IMR-90 (cell line): ENCODE data around the gene HOXC10. TPM values are rescaled to one million over a fixed set of nuclear protein-coding genes. Genes with fewer than 3 reads are reported as not detected.

ENCODE experiments used
- ATAC-seq: fragments of 200-7000 bp; cut with Tn5 transposase; 2 replicates; pipeline ENCODE4 v1.9.1; 2020; ENCODE audit warnings: low read depth, mild to moderate bottlenecking, moderate library complexity
- BruUV-seq: library from RNA; stranded (reverse); fragments of 400-500 nt; replicated peaks from 2 replicates; lab custom pipeline; 2021; lab: Mats Ljungman, UMichigan
- CTCF ChIA-PET: fragments of 300-600 bp; formaldehyde crosslinking; extraction: SDS; loops from one replicate; lab custom pipeline; 2021; ENCODE audit warnings: antibody characterized with exemption; lab: Yijun Ruan, JAX
- POLR2A ChIA-PET: fragments of 300-600 bp; sonication (Branson Sonifier 250); formaldehyde crosslinking; loops from one replicate; lab custom pipeline; 2022; ENCODE audit warnings: antibody characterized with exemption; ENCODE audit not compliant: unreplicated experiment; lab: Charles Lee
- DNase-seq: peaks from one replicate; pipeline ENCODE4 v3.0.0; 2013
- H2AFZ ChIP-seq: replicated peaks from 2 replicates; pipeline ENCODE3; 2013; ENCODE audit warnings: low read length, mild to moderate bottlenecking; ENCODE audit not compliant: poor library complexity
- H2AK5ac ChIP-seq: 2 replicates; pipeline ENCODE4 v1.6.1; 2013; ENCODE audit warnings: low read depth, low read length, inconsistent platforms
- H2AK9ac ChIP-seq: replicated peaks from 2 replicates; pipeline ENCODE3; 2013; ENCODE audit warnings: mild to moderate bottlenecking, low read depth, low read length, moderate library complexity; ENCODE audit not compliant: poor library complexity
- H2BK120ac ChIP-seq: 2 replicates; pipeline ENCODE4 v1.6.1; 2013; ENCODE audit warnings: low read depth, low read length, inconsistent platforms
- H2BK15ac ChIP-seq: 3 replicates; pipeline ENCODE4 v1.6.1; 2013; ENCODE audit warnings: low read depth, low read length, inconsistent platforms
- H2BK20ac ChIP-seq: 2 replicates; pipeline ENCODE4 v1.6.1; 2013; ENCODE audit warnings: low read depth, mild to moderate bottlenecking, inconsistent platforms, low read length, moderate library complexity
- H2BK5ac ChIP-seq: 2 replicates; pipeline ENCODE4 v1.6.1; 2013; ENCODE audit warnings: mild to moderate bottlenecking, low read depth, low read length, inconsistent platforms; ENCODE audit not compliant: poor library complexity, severe bottlenecking
- H3K14ac ChIP-seq: replicated peaks from 2 replicates; pipeline ENCODE4 v1.6.1; 2013; ENCODE audit warnings: low read depth, low read length, inconsistent platforms
- H3K18ac ChIP-seq: 2 replicates; pipeline ENCODE4 v1.6.1; 2013; ENCODE audit warnings: low read depth, low read length, control low read depth
- H3K23ac ChIP-seq: 2 replicates; pipeline ENCODE4 v1.6.1; 2013; ENCODE audit warnings: low read depth, low read length, inconsistent platforms
- H3K27ac ChIP-seq: 2 replicates; pipeline ENCODE4 v1.5.1; 2013; ENCODE audit warnings: mild to moderate bottlenecking, control low read depth, low read length; ENCODE audit not compliant: insufficient read depth
- H3K27me3 ChIP-seq: 2 replicates; pipeline ENCODE4 v1.6.1; 2013; ENCODE audit warnings: low read length; ENCODE audit not compliant: control insufficient read depth, insufficient read depth
- H3K36me3 ChIP-seq: 2 replicates; pipeline ENCODE4 v1.6.1; 2013; ENCODE audit warnings: low read length, mixed read lengths; ENCODE audit not compliant: control insufficient read depth, insufficient read depth
- H3K4ac ChIP-seq: 2 replicates; pipeline ENCODE4 v1.6.1; 2013; ENCODE audit warnings: low read depth, low read length, inconsistent platforms
- H3K4me1 ChIP-seq: 2 replicates; pipeline ENCODE4 v1.6.1; 2013; ENCODE audit warnings: low read length, mixed read lengths; ENCODE audit not compliant: control insufficient read depth, insufficient read depth
- H3K4me2 ChIP-seq: 2 replicates; pipeline ENCODE4 v1.6.1; 2013; ENCODE audit warnings: low read depth, mild to moderate bottlenecking, control low read depth, low read length, moderate library complexity
- H3K4me3 ChIP-seq: 2 replicates; pipeline ENCODE4 v1.5.1; 2013; ENCODE audit warnings: low read depth, mild to moderate bottlenecking, control low read depth, low read length, moderate library complexity; ENCODE audit not compliant: insufficient read depth
- H3K56ac ChIP-seq: 2 replicates; pipeline ENCODE4 v1.6.1; 2013; ENCODE audit warnings: low read length, inconsistent platforms; ENCODE audit not compliant: insufficient read depth; ENCODE audit errors: extremely low read depth
- H3K79me1 ChIP-seq, 2 experiments: 2 replicates each; pipeline ENCODE4 v1.6.1; 2013; ENCODE audit warnings: low read length in 2 of 2, inconsistent platforms in 1 of 2, low read depth in 1 of 2
- H3K9ac ChIP-seq: 2 replicates; pipeline ENCODE4 v1.6.1; 2013; ENCODE audit warnings: low read depth, low read length, control low read depth
- H3K9me1 ChIP-seq: 2 replicates; pipeline ENCODE4 v1.6.1; 2013; ENCODE audit warnings: low read length, inconsistent platforms; ENCODE audit not compliant: insufficient read depth
- H3K9me3 ChIP-seq: 2 replicates; pipeline ENCODE4 v1.6.1; 2013; ENCODE audit warnings: low read length; ENCODE audit not compliant: control insufficient read depth, insufficient read depth
- H4K20me1 ChIP-seq: 2 replicates; pipeline ENCODE4 v1.6.1; 2013; ENCODE audit warnings: low read length, inconsistent platforms; ENCODE audit not compliant: insufficient read depth
- H4K5ac ChIP-seq: 2 replicates; pipeline ENCODE4 v1.6.1; 2013; ENCODE audit warnings: mild to moderate bottlenecking, low read depth, low read length, control low read depth
- H4K8ac ChIP-seq, 2 experiments: 2 replicates each; pipeline ENCODE4 v1.6.1; 2013; ENCODE audit warnings: low read depth in 2 of 2, low read length in 2 of 2, control low read depth in 1 of 2, inconsistent platforms in 1 of 2
- H4K91ac ChIP-seq: 2 replicates; pipeline ENCODE4 v1.6.1; 2013; ENCODE audit warnings: low read depth, low read length, inconsistent platforms; ENCODE audit not compliant: insufficient read depth
- CEBPB ChIP-seq: IDR thresholded peaks from 2 replicates; pipeline ENCODE4 v1.6.1; 2012; ENCODE audit warnings: low read depth, low read length, improper control_type of control experiment
- NFE2L2 ChIP-seq: fragments of 150-350 bp; IDR thresholded peaks from 2 replicates; pipeline ENCODE4 v1.6.1; 2016; ENCODE audit warnings: low read depth, mild to moderate bottlenecking, low read length
- WGBS, 2 experiments: methylation state at CpG; one replicate each; pipeline versions ENCODE4 v1.1.5 to v1.1.7; 2013; ENCODE audit warnings: missing lambda C conversion rate in 2 of 2; ENCODE audit not compliant: insufficient read length in 1 of 2; ENCODE audit errors: extremely low coverage in 2 of 2; 5-methylcytosine and 5-hydroxymethylcytosine counted together
- dilution Hi-C: fragments of 300-500 bp; cut with HindIII; formaldehyde crosslinking; loops from one replicate; pipeline ENCODE4 v1.14.3; 2018; ENCODE audit warnings: low sequenced_read_pairs; ENCODE audit not compliant: unreplicated experiment
- in situ Hi-C: fragments of 300-500 bp; cut with MboI; formaldehyde crosslinking; loops from 3 replicates; pipeline ENCODE4 v1.14.3; 2019; ENCODE audit warnings: low sequenced_read_pairs, inconsistent platforms, mixed read lengths
- intact Hi-C: fragments of 100-400 bp; cut with micrococcal nuclease; formaldehyde crosslinking; loops from 2 replicates; pipeline ENCODE4 v1.10.0; 2022
- polyA plus RNA-seq, 3 experiments: library from polyadenylated mRNA; depleted of rRNA; stranded (reverse); fragments of >200 nt; gene quantifications; 2 replicates each; pipeline ENCODE4 v1.2.3, GENCODE V29; 2012; ENCODE audit warnings: low replicate concordance in 1 of 3
- total RNA-seq: library from RNA; depleted of rRNA; stranded (reverse); fragments of >200 nt; gene quantifications from 2 replicates; pipeline ENCODE4 v1.2.3, GENCODE V29; 2012

The HOXC10 gene
- total and polyA plus RNA-seq, 2 of the 4 experiments (the other 2 are of a cell fraction) = 0.15 TPM; not detected in 1

GRCh38 chr12:54035568-54036264 lies 50.8 kb downstream of the HOXC10 start:
- Histone ChIP-seq H3K4ac (no peak overlapping the region), H2BK15ac (no peak overlapping the region), H3K18ac (no peak overlapping the region), H3K4me2 (no peak overlapping the region), H3K27me3 (peaks cover 82% of the 10 kb centered on the region), H3K4me1 (no peaks in the 10 kb centered on the region), H3K36me3 (no peaks in the 10 kb centered on the region), H3K9me3 (peaks cover 13% of the 10 kb centered on the region), H3K27ac (no peak overlapping the region), H4K8ac (no peak overlapping the region), H2BK20ac (no peak overlapping the region), H3K56ac (no peak overlapping the region), H3K4me3 (no peak overlapping the region), H4K20me1 (no peaks in the 10 kb centered on the region), H3K9ac (no peak overlapping the region), H4K5ac (no peak overlapping the region), H2AK5ac (no peak overlapping the region), H2AK9ac (no peak overlapping the region), H2BK120ac (no peak overlapping the region), H3K14ac (no peak overlapping the region), H3K79me1 (no peaks in the 10 kb centered on the region), H2AFZ (peak overlapping the region; percentile 9), H3K23ac (no peak overlapping the region), H2BK5ac (no peak overlapping the region), H4K91ac (no peak overlapping the region), H3K9me1 (no peaks in the 10 kb centered on the region)
- dilution Hi-C loops (no loop called here), in situ Hi-C loops (no loop called here), intact Hi-C loops (no loop called here)
- ChIA-PET CTCF (no interaction called here), POLR2A (no interaction called here)
- WGBS, 2 experiments = 24% methylated on average over 3 of the region's 6 CpGs; no CpG with 5 or more reads in 1 of the 2 experiments
- ATAC-seq (no peak), DNase-seq (no peak)
- no TSS peak for BruUV-seq
- TF ChIP-seq CEBPB = no peak
- no peak for TF ChIP-seq NFE2L2
